Measurements from ENCODE around the gene NDC80. TPM values are rescaled to one million over a fixed set of nuclear protein-coding genes. Genes with fewer than 3 reads are reported as not detected.

Gene NDC80
- total RNA-seq, 1 donor from 2014 or later, result 1.1 TPM

DNA sequence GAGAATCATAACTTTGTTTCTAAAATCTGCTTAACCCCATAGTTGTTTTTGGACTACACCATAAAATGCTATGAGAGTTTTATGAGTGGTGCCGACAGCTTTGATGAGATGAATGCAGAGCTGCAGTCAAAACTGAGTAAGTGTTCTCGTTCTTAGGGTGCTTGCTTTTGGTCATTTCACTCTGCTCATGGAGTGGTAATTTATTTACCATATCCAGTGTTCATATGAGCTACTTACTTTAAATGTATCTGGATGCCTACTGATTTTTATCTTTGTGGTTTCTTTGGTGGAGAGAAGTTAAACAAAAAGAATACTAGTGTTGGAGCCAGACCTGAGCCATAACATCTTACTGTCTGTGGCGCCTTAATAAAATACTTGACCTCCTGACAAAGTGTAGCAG is 16.4 kb downstream of the NDC80 start:
- H3K4me3 ChIP-seq, result no peak overlapping the region

GRCh38 chr18:2588666-2589344 is 17.4 kb downstream of the NDC80 start:
- intact Hi-C loops (cut with DNase I), result no loop called here
- DNase-seq (no peak), ATAC-seq (no peak)
- H3K27ac ChIP-seq, result no peak overlapping the region
- H3K4me3 ChIP-seq, result no peak overlapping the region
- no peaks in the 10 kb centered on the region for H3K4me1 ChIP-seq
- no peaks in the 10 kb centered on the region for H3K36me3 ChIP-seq
- no peaks in the 10 kb centered on the region for H3K27me3 ChIP-seq (ENCODE audit: low read depth)
- H3K9me3 ChIP-seq, result no peaks in the 10 kb centered on the region
- no peak for TF ChIP-seq CTCF (IDR thresholded peaks at IDR 0.05)

More for the DNA sequence above, 16.4 kb downstream of the NDC80 start:
- H3K27ac ChIP-seq, result no peak overlapping the region
- TF ChIP-seq CTCF (IDR thresholded peaks at IDR 0.05), result no peak
- intact Hi-C loops (cut with DNase I), result no loop called here
- H3K9me3 ChIP-seq, result no peaks in the 10 kb centered on the region
- H3K4me1 ChIP-seq, result no peaks in the 10 kb centered on the region
- H3K27me3 ChIP-seq (ENCODE audit: low read depth), result no peaks in the 10 kb centered on the region
- ATAC-seq (no peak), DNase-seq (no peak)
- no peaks in the 10 kb centered on the region for H3K36me3 ChIP-seq

GRCh38 chr18:2589345-2590068 is 18.1 kb downstream of the NDC80 start:
- no peak overlapping the region for H3K27ac ChIP-seq
- ATAC-seq (no peak), DNase-seq (no peak)
- TF ChIP-seq CTCF (IDR thresholded peaks at IDR 0.05), result no peak
- no peaks in the 10 kb centered on the region for H3K9me3 ChIP-seq
- no peak overlapping the region for H3K4me3 ChIP-seq
- no peaks in the 10 kb centered on the region for H3K27me3 ChIP-seq (ENCODE audit: low read depth)
- no peaks in the 10 kb centered on the region for H3K36me3 ChIP-seq
- no peaks in the 10 kb centered on the region for H3K4me1 ChIP-seq
- intact Hi-C loops (cut with DNase I), result no loop called here

DNA sequence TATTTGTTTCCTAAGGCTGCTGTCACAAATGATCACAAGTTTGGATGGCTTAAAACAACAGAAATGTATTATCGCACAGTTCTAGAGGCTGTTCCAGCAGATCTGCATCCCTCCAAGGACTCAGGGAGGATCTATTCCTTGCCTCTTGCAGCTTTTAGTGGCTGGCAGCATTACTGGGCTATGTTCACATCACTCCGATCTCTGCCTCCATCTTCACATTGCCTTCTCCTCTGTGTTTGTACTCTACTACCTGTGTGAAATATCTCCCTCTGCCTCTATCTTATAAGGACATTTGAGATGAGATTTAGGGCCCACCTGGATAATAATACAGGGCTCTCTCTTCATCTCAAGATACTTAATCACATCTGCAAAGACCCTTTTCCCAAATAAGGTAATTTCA is 18.9 kb downstream of the NDC80 start:
- H3K9me3 ChIP-seq, result no peaks in the 10 kb centered on the region
- no peaks in the 10 kb centered on the region for H3K36me3 ChIP-seq
- no peak for ATAC-seq
- no peak for TF ChIP-seq CTCF (IDR thresholded peaks at IDR 0.05)
- no peak overlapping the region for H3K4me3 ChIP-seq
- H3K4me1 ChIP-seq, result no peaks in the 10 kb centered on the region
- intact Hi-C loops (cut with DNase I), result no loop called here
- no peak for DNase-seq
- H3K27me3 ChIP-seq (ENCODE audit: low read depth), result no peaks in the 10 kb centered on the region
- H3K27ac ChIP-seq, result no peak overlapping the region

DNA sequence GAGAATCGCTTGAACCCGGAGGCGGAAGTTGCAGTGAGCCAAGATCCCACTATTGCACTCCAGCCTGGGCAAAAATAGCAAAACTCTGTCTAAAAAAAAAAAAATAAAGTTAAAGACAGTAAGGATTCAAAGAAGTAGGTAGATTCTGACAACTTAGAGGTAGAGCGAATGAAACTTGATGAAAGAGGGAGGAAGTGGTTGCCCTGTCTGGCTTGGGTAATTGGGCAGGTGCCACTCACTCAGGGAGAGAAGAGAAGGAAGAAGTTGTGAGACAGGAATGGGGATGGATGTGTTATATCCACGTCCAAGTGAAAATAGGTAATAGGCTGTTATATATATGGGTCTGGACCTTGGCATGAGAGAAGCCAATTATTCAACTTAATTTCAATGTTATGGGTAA is 26.3 kb downstream of the NDC80 start:
- ATAC-seq, result no peak
- intact Hi-C loops (cut with DNase I), result no loop called here

More for the DNA sequence above, 26.3 kb downstream of the NDC80 start:
- H3K36me3 ChIP-seq, result no peaks in the 10 kb centered on the region
- H3K27ac ChIP-seq, result no peak overlapping the region
- TF ChIP-seq CTCF (IDR thresholded peaks at IDR 0.05), result no peak
- no peak for DNase-seq
- H3K27me3 ChIP-seq (ENCODE audit: low read depth), result no peaks in the 10 kb centered on the region
- no peak overlapping the region for H3K4me3 ChIP-seq
- no peaks in the 10 kb centered on the region for H3K9me3 ChIP-seq
- H3K4me1 ChIP-seq, result no peaks in the 10 kb centered on the region
